BJ (cell line): ENCODE measurements around the gene GLRA1. TPM values are rescaled to one million over a fixed set of nuclear protein-coding genes. Genes with fewer than 3 reads are reported as not detected.

Experiments used
- CTCF ChIA-PET: fragments of 350-600 bp; formaldehyde crosslinking; extraction: SDS; loops from one replicate; lab custom pipeline; 2021; ENCODE audit warnings: antibody characterized with exemption, inconsistent platforms; lab: Yijun Ruan, JAX
- POLR2A ChIA-PET: fragments of 300-600 bp; sonication (Branson Sonifier 250); formaldehyde crosslinking; extraction: SDS; loops from one replicate; lab custom pipeline; 2021; ENCODE audit warnings: antibody characterized with exemption; lab: Charles Lee
- DNase-seq: peaks from one replicate; pipeline ENCODE4 v3.0.0-alpha.2; 2011; ENCODE audit warnings: low read depth
- H3K27me3 ChIP-seq: 2 replicates; pipeline ENCODE4 v1.6.0; 2011; ENCODE audit warnings: low read length; ENCODE audit not compliant: control insufficient read depth, insufficient read depth
- H3K36me3 ChIP-seq: 2 replicates; pipeline ENCODE4 v1.5.1; 2011; ENCODE audit warnings: low read length; ENCODE audit not compliant: control insufficient read depth, insufficient read depth
- H3K4me3 ChIP-seq: 2 replicates; pipeline ENCODE4 v1.5.1; 2011; ENCODE audit warnings: low read depth, mild to moderate bottlenecking, control low read depth, low read length
- polyA plus RNA-seq: library from polyadenylated mRNA; depleted of rRNA; stranded (reverse); fragments of >200 nt; gene quantifications from 2 replicates; pipeline ENCODE4 v1.2.3, GENCODE V29; 2011
- TF ChIP-seq, protein P1 (sequence below): IDR thresholded peaks from 2 replicates; pipeline ENCODE4 v1.5.1; 2011; ENCODE audit warnings: low read depth, mild to moderate bottlenecking, control low read depth, inconsistent platforms, low read length, moderate library complexity; ENCODE audit not compliant: insufficient read depth

Gene GLRA1
- polyA plus RNA-seq, 1 experiment, result not detected

DNA sequence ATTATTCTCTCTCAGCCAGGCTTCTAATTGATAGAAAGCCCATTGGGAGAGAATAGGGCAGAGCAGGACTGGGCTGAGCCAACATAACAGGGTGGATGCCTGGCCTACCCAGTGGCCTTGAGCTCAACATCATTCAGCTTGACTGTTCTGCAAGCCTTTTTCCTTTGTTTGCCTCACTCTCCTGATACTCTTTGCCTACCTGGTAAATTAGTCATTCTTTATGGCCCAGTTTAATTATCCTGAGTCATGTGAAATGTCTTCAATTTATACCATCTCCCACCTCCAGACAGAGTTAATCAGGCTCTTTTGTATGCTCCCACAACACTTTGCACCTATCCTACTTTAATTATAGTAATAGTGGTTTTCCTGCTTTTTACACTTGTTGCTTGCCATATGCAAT is 13.6 kb downstream of the GLRA1 start:
- no peak overlapping the region for H3K4me3 ChIP-seq
- ChIA-PET POLR2A (no interaction called here), CTCF (no interaction called here)
- H3K36me3 ChIP-seq, result no peaks in the 10 kb centered on the region
- TF ChIP-seq, protein P1, sequence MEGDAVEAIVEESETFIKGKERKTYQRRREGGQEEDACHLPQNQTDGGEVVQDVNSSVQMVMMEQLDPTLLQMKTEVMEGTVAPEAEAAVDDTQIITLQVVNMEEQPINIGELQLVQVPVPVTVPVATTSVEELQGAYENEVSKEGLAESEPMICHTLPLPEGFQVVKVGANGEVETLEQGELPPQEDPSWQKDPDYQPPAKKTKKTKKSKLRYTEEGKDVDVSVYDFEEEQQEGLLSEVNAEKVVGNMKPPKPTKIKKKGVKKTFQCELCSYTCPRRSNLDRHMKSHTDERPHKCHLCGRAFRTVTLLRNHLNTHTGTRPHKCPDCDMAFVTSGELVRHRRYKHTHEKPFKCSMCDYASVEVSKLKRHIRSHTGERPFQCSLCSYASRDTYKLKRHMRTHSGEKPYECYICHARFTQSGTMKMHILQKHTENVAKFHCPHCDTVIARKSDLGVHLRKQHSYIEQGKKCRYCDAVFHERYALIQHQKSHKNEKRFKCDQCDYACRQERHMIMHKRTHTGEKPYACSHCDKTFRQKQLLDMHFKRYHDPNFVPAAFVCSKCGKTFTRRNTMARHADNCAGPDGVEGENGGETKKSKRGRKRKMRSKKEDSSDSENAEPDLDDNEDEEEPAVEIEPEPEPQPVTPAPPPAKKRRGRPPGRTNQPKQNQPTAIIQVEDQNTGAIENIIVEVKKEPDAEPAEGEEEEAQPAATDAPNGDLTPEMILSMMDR, result no peak
- DNase-seq, result no peak
- H3K27me3 ChIP-seq, result no peaks in the 10 kb centered on the region

DNA sequence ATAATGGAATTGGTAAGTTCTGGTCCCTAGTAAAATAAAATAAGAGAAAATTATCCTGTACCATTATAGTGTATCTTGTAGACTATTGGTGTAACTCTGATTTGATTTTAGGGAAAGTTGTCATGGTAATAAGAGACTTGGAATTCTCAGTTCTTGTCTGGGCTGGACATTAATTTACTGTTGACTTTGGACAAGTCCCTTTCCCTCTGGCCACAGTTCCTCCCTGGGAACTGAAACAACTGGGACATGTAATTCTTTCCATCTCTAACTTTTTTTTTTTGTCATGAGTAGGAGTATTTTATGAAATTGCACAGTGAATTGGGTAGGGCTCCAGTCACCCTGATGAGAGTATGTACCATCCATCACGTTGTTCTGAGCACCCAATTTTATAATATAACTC is 15.0 kb downstream of the GLRA1 start:
- TF ChIP-seq, protein P1, result no peak
- ChIA-PET CTCF (no interaction called here), POLR2A (no interaction called here)
- Histone ChIP-seq H3K36me3 (no peaks in the 10 kb centered on the region), H3K27me3 (no peaks in the 10 kb centered on the region; the same call in 1 of the 2 replicates), H3K4me3 (no peak overlapping the region)
- DNase-seq, result no peak

DNA sequence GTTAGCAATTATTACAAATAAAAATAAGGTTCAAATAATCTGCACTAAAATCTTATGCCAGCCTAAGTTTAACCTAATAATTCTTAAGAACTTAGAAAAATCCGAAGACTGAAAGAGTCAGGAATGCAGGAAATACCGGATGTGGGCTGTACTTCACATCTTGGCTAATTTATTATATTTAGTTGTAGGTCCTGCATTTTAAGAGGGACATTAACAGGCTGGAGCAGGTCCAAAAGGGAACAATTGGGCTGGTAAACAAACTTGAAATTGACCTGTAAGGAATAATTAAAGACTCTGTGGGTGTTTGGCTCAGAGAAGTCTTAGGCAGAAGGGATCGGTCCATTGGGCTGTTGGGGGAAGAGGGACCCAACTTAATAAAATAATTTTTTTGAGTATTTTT is 18.4 kb downstream of the GLRA1 start:
- no peak for DNase-seq
- CTCF ChIA-PET, result interaction anchor here (2.0 kb wide), 1 partner anchor 237 kb away, joined by 8 read pairs; no protein-coding TSS in a partner anchor
- POLR2A ChIA-PET, result no interaction called here
- TF ChIP-seq, protein P1, result no peak
- Histone ChIP-seq H3K36me3 (no peaks in the 10 kb centered on the region), H3K4me3 (no peak overlapping the region), H3K27me3 (no peaks in the 10 kb centered on the region; the same call in 1 of the 2 replicates)

- H3K4me3 ChIP-seq, result no peak overlapping the region
- no peaks in the 10 kb centered on the region; the same call in 1 of the 2 replicates for H3K27me3 ChIP-seq
- ChIA-PET POLR2A (no interaction called here), CTCF (interaction anchor here (0.6 to 2.0 kb wide), 2 partner anchors 238 to 273 kb away, joined by 3 to 8 read pairs; no protein-coding TSS in a partner anchor)
- TF ChIP-seq, protein P1, result no peak
- peak; percentile 27 for DNase-seq
- no peaks in the 10 kb centered on the region for H3K36me3 ChIP-seq
Observed at GRCh38 chr5:151905557-151905961, 19.1 kb downstream of the GLRA1 start.

DNA sequence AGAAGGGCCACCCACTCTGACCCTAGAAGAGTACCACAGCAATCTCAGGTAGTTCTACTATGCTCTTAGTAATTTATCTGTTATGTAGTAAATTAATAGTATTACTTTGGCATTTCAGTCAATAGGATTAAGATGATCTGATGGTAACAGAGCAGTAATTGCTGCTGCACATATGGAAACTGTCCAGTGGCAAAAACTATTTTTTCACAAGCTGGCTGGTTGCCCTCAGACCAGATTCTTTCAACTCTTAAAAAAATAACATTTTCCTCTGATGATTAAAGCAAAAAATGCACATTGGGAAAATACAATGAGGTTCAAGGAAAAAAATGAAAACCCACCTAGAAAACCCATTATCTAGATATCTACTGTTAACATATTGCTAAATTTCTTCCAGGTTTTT is 19.7 kb downstream of the GLRA1 start:
- Histone ChIP-seq H3K27me3 (no peaks in the 10 kb centered on the region; the same call in 1 of the 2 replicates), H3K36me3 (no peaks in the 10 kb centered on the region), H3K4me3 (no peak overlapping the region)
- ChIA-PET CTCF (interaction anchor here (2.0 kb wide), 1 partner anchor 238 kb away, joined by 8 read pairs; no protein-coding TSS in a partner anchor), POLR2A (no interaction called here)
- TF ChIP-seq, protein P1, result no peak
- DNase-seq, result no peak
